Cardiac muscle cell (in vitro differentiated cells and primary cell): Measurements from ENCODE around the gene SAMD8. TPM values are rescaled to one million over a fixed set of nuclear protein-coding genes. Genes with fewer than 3 reads are reported as not detected.

ENCODE experiments used
- DNase-seq, 2 donors: peaks; one replicate each; pipeline versions ENCODE4 v3.0.0 to v3.0.0-alpha.2; 2010 to 2017; ENCODE audit warnings: low read depth in 1 of 2, low spot score in 1 of 2
- H3K27ac ChIP-seq: fragments of 200-600 bp; sonication (generic); 2 replicates; pipeline ENCODE4 v1.5.1; 2016
- H3K27me3 ChIP-seq: fragments of 200-600 bp; sonication (generic); 2 replicates; pipeline ENCODE4 v1.6.0; 2016; ENCODE audit warnings: control low read depth
- H3K36me3 ChIP-seq: fragments of 200-600 bp; sonication (generic); 2 replicates; pipeline ENCODE4 v1.5.1; 2016; ENCODE audit warnings: control low read depth
- H3K4me1 ChIP-seq: fragments of 200-600 bp; sonication (generic); 2 replicates; pipeline ENCODE4 v1.8.1; 2017; ENCODE audit warnings: low read depth, mild to moderate bottlenecking, mixed run types
- H3K4me3 ChIP-seq: fragments of 200-600 bp; sonication (generic); 2 replicates; pipeline ENCODE4 v1.5.1; 2016; ENCODE audit warnings: mild to moderate bottlenecking
- H3K9me3 ChIP-seq: fragments of 200-600 bp; sonication (generic); 2 replicates; pipeline ENCODE4 v1.5.1; 2017; ENCODE audit warnings: low read depth, mild to moderate bottlenecking, control low read depth
- CTCF ChIP-seq: IDR thresholded peaks from 2 replicates; pipeline ENCODE4 v1.5.1; 2012; ENCODE audit warnings: low read depth, mild to moderate bottlenecking, low read length
- polyA plus RNA-seq: library from polyadenylated mRNA; unstranded; fragments of >200 nt; fragmentation: Nextera tagmentation; extraction: Ambion mirVana; gene quantifications from 2 replicates; pipeline ENCODE4 v1.2.1, GENCODE V29; 2016
- total RNA-seq: library from RNA; depleted of rRNA; stranded (reverse); fragments of >200 nt; gene quantifications from 2 replicates; pipeline ENCODE4 v1.2.3, GENCODE V29; 2016

The SAMD8 gene
- total and polyA plus RNA-seq, 2 experiments from 2014 or later: 9.4 to 15.8 TPM

- no peaks in the 10 kb centered on the region for H3K9me3 ChIP-seq
- H3K36me3 ChIP-seq: no peaks in the 10 kb centered on the region
- H3K27me3 ChIP-seq: no peaks in the 10 kb centered on the region
- H3K4me1 ChIP-seq: peaks cover 4% of the 10 kb centered on the region
- no peak overlapping the region for H3K27ac ChIP-seq
- DNase-seq: no peak
- H3K4me3 ChIP-seq: no peak overlapping the region
- TF ChIP-seq CTCF: no peak
Measured at GRCh38 chr10:75066271-75066670, 45.2 kb upstream of the SAMD8 start.

DNA sequence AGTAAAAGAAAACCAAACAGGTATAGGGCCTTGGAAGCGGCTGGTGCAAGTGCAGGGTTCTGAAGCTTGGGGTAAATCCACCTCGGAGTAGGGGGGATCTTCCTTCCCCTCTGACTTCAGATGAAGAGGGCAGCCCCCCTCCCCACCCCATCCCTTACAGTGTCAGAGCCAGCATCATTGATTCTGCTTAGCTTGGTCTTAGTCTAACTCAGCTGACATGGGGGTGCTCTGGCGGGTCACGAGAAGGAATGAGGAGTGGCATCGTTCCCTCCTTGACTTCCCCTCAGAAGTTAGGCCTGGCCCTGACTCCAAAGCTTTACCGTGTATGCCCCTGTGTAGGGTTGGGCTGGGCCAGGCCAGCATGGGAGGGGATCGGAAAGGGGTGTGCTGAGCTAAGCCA is 44.2 kb upstream of the SAMD8 start:
- H3K27ac ChIP-seq: no peak overlapping the region
- H3K27me3 ChIP-seq: peaks cover 2% of the 10 kb centered on the region
- no peak for TF ChIP-seq CTCF
- DNase-seq: no peak
- peaks cover 6% of the 10 kb centered on the region for H3K4me1 ChIP-seq
- no peaks in the 10 kb centered on the region for H3K9me3 ChIP-seq
- H3K36me3 ChIP-seq: no peaks in the 10 kb centered on the region
- H3K4me3 ChIP-seq: no peak overlapping the region

GRCh38 chr10:75068523-75068922 is 42.9 kb upstream of the SAMD8 start:
- Histone ChIP-seq H3K4me3 (no peak overlapping the region), H3K27me3 (peaks cover 6% of the 10 kb centered on the region), H3K9me3 (no peaks in the 10 kb centered on the region), H3K4me1 (peaks cover 6% of the 10 kb centered on the region), H3K27ac (no peak overlapping the region), H3K36me3 (no peaks in the 10 kb centered on the region)
- no peak for TF ChIP-seq CTCF
- no peak for DNase-seq

- Histone ChIP-seq H3K27ac (no peak overlapping the region), H3K27me3 (peaks cover 21% of the 10 kb centered on the region), H3K9me3 (no peaks in the 10 kb centered on the region), H3K4me1 (peaks cover 6% of the 10 kb centered on the region), H3K4me3 (no peak overlapping the region), H3K36me3 (no peaks in the 10 kb centered on the region)
- peak in 1 of 2 donors; percentile 11 for DNase-seq
- no peak for TF ChIP-seq CTCF
Measured at GRCh38 chr10:75070476-75070875, 41.0 kb upstream of the SAMD8 start.

DNA sequence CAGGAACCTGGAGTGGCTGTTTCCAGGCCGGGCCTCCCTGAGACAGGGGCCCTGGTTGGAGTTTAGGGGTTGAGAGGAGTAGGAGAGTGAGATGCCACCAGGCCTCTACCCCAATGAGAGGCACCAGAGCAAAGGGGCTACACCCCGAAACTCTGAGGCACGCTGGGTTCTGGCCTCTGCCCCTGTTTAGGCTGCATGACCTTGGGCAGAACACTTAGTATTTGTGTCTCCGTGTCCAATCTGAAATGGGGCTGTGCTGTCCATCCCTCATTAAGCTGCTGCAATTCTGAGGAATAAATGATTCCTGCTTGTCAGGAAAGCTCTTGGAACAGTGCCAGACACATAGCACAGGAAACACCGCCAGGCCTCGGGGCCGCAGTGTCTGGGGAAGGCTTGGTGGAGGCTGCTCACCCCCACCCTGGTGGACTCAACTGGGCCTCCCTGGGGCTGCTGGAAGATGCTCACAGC is 40.5 kb upstream of the SAMD8 start:
- TF ChIP-seq CTCF: no peak
- no peak overlapping the region for H3K27ac ChIP-seq
- peaks cover 26% of the 10 kb centered on the region for H3K27me3 ChIP-seq
- H3K4me3 ChIP-seq: no peak overlapping the region
- DNase-seq: peak; percentile 34 to 35
- no peaks in the 10 kb centered on the region for H3K9me3 ChIP-seq
- peaks cover 6% of the 10 kb centered on the region for H3K4me1 ChIP-seq
- H3K36me3 ChIP-seq: no peaks in the 10 kb centered on the region

DNA sequence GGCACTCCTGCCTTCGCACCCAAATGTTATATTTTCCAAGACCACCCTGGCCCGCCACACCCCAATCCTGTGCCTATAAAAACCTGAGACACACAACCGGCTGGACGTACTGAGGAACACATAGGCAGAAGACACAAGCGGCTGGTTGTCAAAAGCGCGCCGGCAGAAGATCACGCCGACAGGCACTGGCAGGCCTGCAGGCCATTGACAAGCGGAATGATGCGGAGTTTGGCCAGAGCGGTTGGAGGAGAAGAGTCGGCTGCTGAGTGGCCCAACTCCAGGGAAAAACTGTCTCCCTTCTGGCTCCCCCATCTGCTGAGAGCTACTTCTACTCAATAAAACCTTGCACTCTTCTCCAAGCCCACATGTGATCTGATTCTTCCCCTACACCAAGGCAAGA is 39.7 kb upstream of the SAMD8 start:
- H3K9me3 ChIP-seq: no peaks in the 10 kb centered on the region
- no peak overlapping the region for H3K27ac ChIP-seq
- no peaks in the 10 kb centered on the region for H3K36me3 ChIP-seq
- no peak for DNase-seq
- H3K4me3 ChIP-seq: no peak overlapping the region
- H3K27me3 ChIP-seq: peaks cover 34% of the 10 kb centered on the region
- no peak for TF ChIP-seq CTCF
- H3K4me1 ChIP-seq: peaks cover 6% of the 10 kb centered on the region
